GM19324 (cell line): ENCODE measurements around the gene TLL2.

Experiments
- ATAC-seq: cut with Tn5 transposase; IDR thresholded peaks from one replicate; pipeline ENCODE4 v1.9.1; 2021; ENCODE audit warnings: mild to moderate bottlenecking, moderate library complexity; ENCODE audit not compliant: unreplicated experiment, low FRiP score

The TLL2 gene

DNA sequence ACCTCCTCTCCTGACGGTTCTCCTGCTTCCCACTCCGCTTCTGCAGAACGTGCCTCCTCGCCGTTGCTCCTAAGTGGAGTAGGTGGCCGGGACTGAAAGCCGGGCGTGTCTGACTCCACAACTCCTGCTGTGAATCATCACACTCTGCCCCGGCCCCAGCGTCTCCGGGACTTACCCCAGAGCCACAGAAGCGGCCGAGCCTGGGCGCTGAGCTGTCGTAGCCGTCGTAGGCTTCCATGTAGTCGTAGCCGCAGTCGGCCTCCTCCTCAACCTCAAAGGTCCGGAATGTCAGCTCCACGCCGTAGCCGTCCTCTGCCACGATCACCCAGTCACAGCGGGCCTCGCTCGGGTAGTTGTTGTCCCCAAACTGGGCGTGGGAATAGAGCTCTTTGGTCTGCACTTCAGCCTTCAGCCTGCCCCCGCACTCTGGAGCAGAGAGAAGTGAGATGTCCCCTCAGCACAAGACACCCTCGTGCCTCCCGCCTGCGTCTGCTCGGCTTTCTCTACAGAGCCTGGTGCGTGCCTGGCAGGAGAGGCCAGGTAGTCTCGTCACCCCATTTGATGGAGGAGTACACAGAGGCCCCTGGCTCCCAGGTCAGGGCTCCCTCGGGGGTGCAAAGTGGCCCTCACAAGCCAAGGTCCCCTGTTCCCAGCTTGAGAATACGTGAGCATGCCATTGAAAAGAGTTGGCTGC is 143.7 kb downstream of the TLL2 start:
- ATAC-seq = no peak

DNA sequence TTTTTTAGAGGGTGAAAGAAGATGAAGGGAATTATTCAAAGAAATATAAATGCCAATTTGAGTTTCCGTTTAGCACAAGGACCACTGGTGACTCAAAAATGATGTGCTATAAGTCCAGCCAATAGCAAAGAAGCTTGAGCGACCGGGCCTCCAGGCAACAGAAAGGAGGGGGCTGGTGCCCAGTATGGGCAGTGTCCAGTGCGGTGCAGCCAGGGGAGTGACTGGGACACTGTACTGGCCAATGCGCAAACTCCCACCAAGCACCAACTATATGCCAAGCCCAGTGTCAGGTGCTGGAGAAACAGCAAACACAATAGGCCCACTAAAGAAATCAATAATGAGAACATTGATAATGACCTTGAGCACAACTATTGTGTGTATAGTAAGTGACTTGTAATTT is 144.8 kb downstream of the TLL2 start:
- ATAC-seq = no peak

- no peak for ATAC-seq
These were observed 146.3 kb downstream of the TLL2 start for GRCh38 chr10:96367470-96367869.

DNA sequence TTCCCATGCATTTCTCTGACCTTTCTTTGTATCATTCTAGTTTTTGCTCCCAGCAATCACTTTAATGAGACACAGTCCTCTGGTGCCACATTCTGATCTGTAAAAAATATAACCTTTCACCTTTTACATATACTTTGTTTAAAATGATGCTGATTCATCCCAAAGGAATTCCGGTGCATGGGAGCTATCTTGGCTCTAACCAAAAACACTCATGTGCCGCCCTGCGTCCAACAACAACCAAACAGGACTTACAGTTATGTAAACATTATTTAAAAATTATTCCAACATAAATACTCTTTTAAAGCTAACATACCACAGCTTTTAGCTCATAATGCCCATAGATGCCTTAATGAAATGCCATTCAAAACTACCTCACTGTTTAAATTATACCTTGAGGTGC is 147.2 kb downstream of the TLL2 start:
- no peak for ATAC-seq

GRCh38 chr10:96365571-96365970 is 148.2 kb downstream of the TLL2 start:
- ATAC-seq = no peak

DNA sequence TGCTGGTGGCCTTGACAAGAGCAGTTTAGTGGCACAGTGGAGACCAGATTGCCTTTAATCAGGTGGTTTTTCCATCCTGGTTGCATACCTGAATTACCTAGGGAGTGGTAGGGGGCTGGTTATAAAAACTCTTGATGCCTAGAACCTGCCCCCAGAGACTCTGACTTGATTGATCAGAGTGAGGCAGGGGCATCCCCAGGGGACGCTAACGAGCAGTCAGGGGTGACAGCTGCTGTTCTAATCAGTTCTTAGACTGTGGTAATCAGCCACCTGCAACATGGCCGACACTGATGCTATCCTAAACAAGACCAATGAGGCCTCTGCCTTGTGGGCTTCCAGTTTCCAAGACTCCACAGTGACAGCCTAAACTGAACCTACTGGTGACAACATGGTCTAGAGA is 153.0 kb downstream of the TLL2 start:
- no peak for ATAC-seq

GRCh38 chr10:96360331-96360730 is 153.4 kb downstream of the TLL2 start:
- no peak for ATAC-seq

DNA sequence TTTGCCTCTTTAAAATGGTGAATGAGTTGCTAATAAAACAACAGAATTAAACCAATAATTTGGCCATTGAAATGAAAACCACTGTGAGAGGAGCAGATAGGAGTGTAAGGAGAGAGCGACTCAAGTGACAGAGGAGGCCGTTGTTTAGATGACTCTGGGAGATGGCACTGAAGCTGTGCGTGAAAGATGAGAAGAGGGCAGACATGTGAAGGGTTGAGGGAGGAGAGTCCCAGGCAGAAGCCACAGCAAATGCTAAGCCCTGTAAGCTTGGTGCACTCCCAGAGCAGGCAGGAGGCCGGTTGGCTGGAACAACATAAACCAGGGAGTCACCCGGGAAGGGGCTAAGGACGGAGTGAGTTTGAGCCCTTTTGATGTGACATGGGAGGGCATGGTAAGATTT is 154.1 kb downstream of the TLL2 start:
- no peak for ATAC-seq

DNA sequence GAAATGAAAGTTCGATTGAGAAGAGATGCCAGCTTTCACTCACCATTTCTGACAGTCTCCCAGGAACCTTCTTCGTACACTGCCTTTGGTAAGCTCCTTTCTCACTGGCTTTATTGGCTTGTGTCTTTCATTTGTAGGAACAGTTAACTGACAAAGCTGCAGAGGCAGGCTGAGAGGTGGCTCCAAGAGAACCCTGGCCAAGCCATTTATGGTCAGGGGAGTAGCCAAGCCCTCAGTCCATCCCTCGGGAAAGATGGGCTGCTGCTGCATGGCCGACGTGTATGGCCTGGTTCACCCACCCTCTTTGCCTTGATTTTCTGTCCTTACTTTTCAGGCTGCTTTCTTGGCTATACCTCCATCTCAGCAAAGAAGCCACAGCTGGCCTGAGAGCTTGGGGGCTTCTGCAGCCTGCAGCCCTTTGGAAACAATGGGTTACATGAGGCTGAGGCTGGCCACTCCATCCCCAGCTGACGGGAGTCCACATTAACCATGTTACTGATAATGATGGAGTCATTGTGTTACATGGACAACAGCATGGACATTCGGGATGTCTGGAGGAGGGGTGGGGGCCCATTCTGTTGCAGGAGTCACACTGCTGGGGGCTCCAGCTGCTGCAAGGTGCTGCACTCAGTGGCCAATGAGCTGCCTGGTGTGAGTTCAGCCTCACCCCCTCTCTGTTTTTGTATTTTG is 154.7 kb downstream of the TLL2 start, which contains the start of gene OPALIN:
OPALIN (minus strand) TSS at position 152 of the 690 bp plus-strand sequence; CDS start at position 46, 106 bp downstream.
- ATAC-seq = no peak

GRCh38 chr10:96357038-96357620 is 156.6 kb downstream of the TLL2 start:
- no peak for ATAC-seq

DNA sequence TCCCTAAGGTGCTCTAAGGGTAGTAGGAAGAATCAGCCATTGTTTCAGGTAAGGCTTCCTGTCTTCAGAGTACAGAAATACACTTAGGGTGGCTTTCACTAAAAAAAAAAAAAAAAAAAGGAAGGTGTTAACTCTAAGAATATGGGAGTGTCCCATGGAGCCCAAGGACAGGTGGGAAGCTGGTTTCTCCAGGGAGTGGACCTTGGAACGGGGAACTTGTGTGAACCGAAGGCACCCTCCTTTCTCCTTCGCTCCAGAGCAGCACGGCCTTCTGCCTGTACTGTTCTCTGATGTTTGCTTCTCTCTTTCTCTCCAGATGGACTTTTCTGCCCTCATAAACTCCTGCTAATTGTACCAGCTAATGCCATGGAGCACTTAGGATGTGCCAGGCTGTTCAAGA is 161.1 kb downstream of the TLL2 start:
- ATAC-seq = no peak

DNA sequence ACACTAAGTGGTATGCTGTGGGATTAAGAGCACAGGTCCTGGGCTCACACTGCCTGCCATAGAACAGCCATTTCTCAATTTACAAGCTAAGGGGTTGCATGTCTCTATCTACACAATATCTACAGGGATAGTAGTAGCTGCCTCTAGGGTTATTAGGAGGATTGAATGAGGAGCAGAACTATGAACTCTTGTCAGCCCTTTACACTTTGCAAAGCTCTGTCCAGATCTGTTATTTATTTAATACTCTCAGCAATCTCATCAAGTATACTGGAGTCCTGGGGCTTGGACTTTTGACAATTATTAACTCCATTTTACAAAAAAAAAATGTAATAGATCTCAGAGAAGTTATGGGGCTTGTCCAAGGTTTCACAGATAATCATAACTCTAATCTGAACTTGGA is 161.7 kb downstream of the TLL2 start:
- ATAC-seq = no peak

GRCh38 chr10:96346295-96346694 is 167.4 kb downstream of the TLL2 start:
- ATAC-seq = no peak

DNA sequence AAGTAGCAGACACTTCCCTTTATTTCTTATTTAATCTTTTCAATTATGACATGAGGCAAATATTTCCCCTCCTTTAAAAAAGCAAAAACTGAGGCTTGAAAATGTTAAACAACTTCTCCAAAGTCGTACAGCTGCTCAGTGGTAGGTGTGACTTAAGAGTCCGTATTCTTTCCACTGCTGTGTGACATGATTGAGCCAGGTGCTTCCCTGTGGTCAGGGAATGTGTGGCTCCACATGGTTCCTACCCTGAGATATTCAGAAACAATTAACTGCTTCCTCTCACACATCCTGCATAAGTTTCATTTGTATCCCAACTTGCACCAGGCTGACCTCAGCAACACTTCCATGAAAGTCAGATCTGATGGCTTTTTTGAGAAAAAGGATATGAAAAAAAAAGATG is 168.5 kb downstream of the TLL2 start:
- ATAC-seq = no peak

DNA sequence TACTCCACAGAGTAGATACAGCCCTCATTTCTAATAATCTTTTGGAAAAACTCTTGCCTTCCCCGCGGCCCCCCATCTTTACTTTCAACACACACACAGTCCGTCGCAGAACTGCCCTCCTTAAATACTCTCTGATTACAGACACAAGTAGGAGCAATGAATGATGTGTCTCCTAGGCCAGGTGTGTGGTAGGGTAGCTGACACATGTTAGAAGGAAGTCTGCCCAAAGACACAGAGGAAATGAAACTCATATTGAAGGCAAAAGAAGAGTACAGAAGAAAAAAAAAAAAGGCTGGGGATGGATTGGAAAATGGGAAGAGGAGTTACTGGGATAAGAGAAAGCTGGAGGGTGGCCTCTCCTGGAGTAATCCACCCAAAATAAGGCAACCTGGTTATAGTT is 169.5 kb downstream of the TLL2 start:
- no peak for ATAC-seq

DNA sequence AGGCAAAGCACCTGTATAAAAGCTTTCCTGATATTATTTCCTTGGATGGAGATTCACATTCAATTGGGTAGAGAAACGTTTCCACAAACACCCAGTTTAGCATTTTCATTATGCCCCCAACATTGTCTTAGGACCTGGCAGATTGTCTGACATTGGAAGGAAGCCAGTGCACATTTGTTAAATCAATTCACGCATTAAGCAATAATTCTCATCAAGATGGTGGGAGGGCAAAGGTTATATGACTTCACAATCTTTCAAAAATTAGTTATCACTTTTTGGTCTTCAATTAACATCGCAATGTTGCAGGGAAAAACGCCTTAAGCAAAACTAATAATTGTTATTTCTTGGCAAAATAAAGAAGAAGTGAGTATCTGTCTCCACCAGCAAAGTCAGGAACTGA is 171.3 kb downstream of the TLL2 start:
- ATAC-seq = no peak

- no peak for ATAC-seq
These were observed 172.2 kb downstream of the TLL2 start for GRCh38 chr10:96341219-96342182.

GRCh38 chr10:96339956-96340904 is 173.5 kb downstream of the TLL2 start:
- no peak for ATAC-seq

GRCh38 chr10:96339383-96339782 is 174.3 kb downstream of the TLL2 start:
- no peak for ATAC-seq
